Endothelial cell of umbilical vein (primary cell): Measurements from ENCODE around the gene VAV2. TPM values are rescaled to one million over a fixed set of nuclear protein-coding genes. Genes with fewer than 3 reads are reported as not detected.
A peak's percentile ranks its signal among the peaks of the same experiment; 100 is the strongest.

Experiments used
- BruUV-seq: library from RNA; stranded (reverse); fragments of 400-500 nt; replicated peaks from 2 replicates; lab custom pipeline; 2021; lab: Mats Ljungman, UMichigan
- CTCF ChIA-PET: fragments of 300-600, 350-600 bp; sonication (Branson Sonifier 250); formaldehyde crosslinking; loops from one replicate; lab custom pipeline; 2021; ENCODE audit warnings: antibody characterized with exemption, inconsistent platforms; lab: Charles Lee
- POLR2A ChIA-PET: fragments of 300-600, 350-600 bp; sonication (Branson Sonifier 250); formaldehyde crosslinking; loops from one replicate; lab custom pipeline; 2021; ENCODE audit warnings: antibody characterized with exemption, inconsistent platforms; lab: Charles Lee
- DNase-seq: peaks from one replicate; pipeline ENCODE4 v3.0.0-alpha.2; 2011; ENCODE audit warnings: low read depth, low spot score
- FAIRE-seq: peaks from 2 replicates; lab custom pipeline; 2011; peaks lifted over from hg19 to GRCh38; lab: Jason Lieb, UNC
- H2AFZ ChIP-seq: 2 replicates; pipeline ENCODE4 v1.6.0; 2012; ENCODE audit warnings: low read depth, low read length, control low read depth, inconsistent platforms
- H3K27ac ChIP-seq: 2 replicates; pipeline ENCODE4 v1.5.1; 2011; ENCODE audit warnings: low read depth, mild to moderate bottlenecking, control low read depth, low read length, moderate library complexity; ENCODE audit not compliant: insufficient read depth
- H3K27me3 ChIP-seq, 2 experiments: 2 replicates each; pipeline versions ENCODE4 v1.6.0 to v1.6.1; 2011; ENCODE audit warnings: low read length in 2 of 2, mixed read lengths in 1 of 2; ENCODE audit not compliant: control insufficient read depth in 2 of 2, insufficient read depth in 2 of 2
- H3K36me3 ChIP-seq, 2 experiments: 2 replicates in 1 of 2; 3 replicates in 1 of 2; pipeline ENCODE4 v1.5.1; 2011; ENCODE audit warnings: low read length in 2 of 2, mild to moderate bottlenecking in 1 of 2, moderate library complexity in 1 of 2; ENCODE audit not compliant: control insufficient read depth in 2 of 2, insufficient read depth in 2 of 2; ENCODE audit errors: extremely low read depth in 1 of 2
- H3K4me1 ChIP-seq: 3 replicates; pipeline ENCODE4 v1.5.1; 2011; ENCODE audit warnings: mild to moderate bottlenecking, low read length; ENCODE audit not compliant: control insufficient read depth, insufficient read depth; ENCODE audit errors: extremely low read depth
- H3K4me2 ChIP-seq: 2 replicates; pipeline ENCODE4 v1.6.1; 2011; ENCODE audit warnings: low read length, control low read depth, mixed read lengths; ENCODE audit not compliant: insufficient read depth
- H3K4me3 ChIP-seq, 3 experiments: fragments of 200-600 bp in 1 of 3; sonication (generic), shearing (Covaris generic) in 1 of 3; replicated peaks in 1 of 3; 2 replicates each; pipeline ENCODE4 v1.5.1; 2011 to 2016; ENCODE audit warnings: control low read depth in 3 of 3, low read length in 3 of 3, mild to moderate bottlenecking in 2 of 3, inconsistent platforms in 1 of 3, low read depth in 1 of 3, moderate library complexity in 1 of 3; ENCODE audit not compliant: insufficient read depth in 1 of 3
- H3K79me2 ChIP-seq: 2 replicates; pipeline ENCODE4 v1.6.0; 2012; ENCODE audit warnings: low read length, inconsistent platforms; ENCODE audit not compliant: control insufficient read depth, insufficient read depth
- H3K9ac ChIP-seq: replicated peaks from 2 replicates; pipeline ENCODE3; 2011; ENCODE audit warnings: low read length, control low read depth; ENCODE audit not compliant: insufficient read depth; ENCODE audit errors: extremely low read depth
- H3K9me1 ChIP-seq: replicated peaks from 3 replicates; pipeline ENCODE4 v1.6.0; 2011; ENCODE audit warnings: mild to moderate bottlenecking, low read length; ENCODE audit not compliant: control insufficient read depth, insufficient read depth; ENCODE audit errors: extremely low read depth
- H3K9me3 ChIP-seq: replicated peaks from 2 replicates; pipeline ENCODE4 v1.5.1; 2012; ENCODE audit warnings: low read length, inconsistent platforms; ENCODE audit not compliant: control insufficient read depth, insufficient read depth
- H4K20me1 ChIP-seq: replicated peaks from 2 replicates; pipeline ENCODE3; 2011; ENCODE audit warnings: mild to moderate bottlenecking, low read length; ENCODE audit not compliant: control insufficient read depth, insufficient read depth; ENCODE audit errors: extremely low read depth
- CTCF ChIP-seq, 2 donors: IDR thresholded peaks; 1 replicate in 1 of 2; 2 replicates in 1 of 2; pipeline ENCODE4 v1.5.1; 2011; ENCODE audit warnings: low read length in 2 of 2, mild to moderate bottlenecking in 2 of 2, moderate library complexity in 2 of 2, control low read depth in 1 of 2, inconsistent platforms in 1 of 2, low read depth in 1 of 2; ENCODE audit not compliant: insufficient read depth in 1 of 2; ENCODE audit errors: extremely low read depth in 1 of 2
- EZH2 ChIP-seq: IDR thresholded peaks from 2 replicates; pipeline ENCODE4 v1.6.1; 2012; ENCODE audit warnings: borderline replicate concordance, low read depth, mild to moderate bottlenecking, moderate library complexity, low read length, inconsistent platforms; ENCODE audit not compliant: severe bottlenecking
- FOS ChIP-seq: IDR thresholded peaks from 2 replicates; pipeline ENCODE4 v1.6.1; 2011; ENCODE audit warnings: mild to moderate bottlenecking, low read length, moderate library complexity, borderline replicate concordance; ENCODE audit not compliant: insufficient read depth
- GATA2 ChIP-seq: IDR thresholded peaks from 2 replicates; pipeline ENCODE4 v1.7.0; 2011; ENCODE audit warnings: low read depth, mild to moderate bottlenecking, moderate library complexity, mixed read lengths, low read length; ENCODE audit not compliant: insufficient read length, insufficient read depth
- JUN ChIP-seq: IDR thresholded peaks from 2 replicates; pipeline ENCODE4 v1.6.1; 2011; ENCODE audit warnings: borderline replicate concordance, low read depth; ENCODE audit not compliant: insufficient read length, insufficient read depth
- MAX ChIP-seq: IDR thresholded peaks from 2 replicates; pipeline ENCODE4 v1.6.1; 2011; ENCODE audit not compliant: insufficient read depth, insufficient read length
- MYC ChIP-seq: IDR thresholded peaks from one replicate; pipeline ENCODE4 v1.6.1; 2011; ENCODE audit warnings: mild to moderate bottlenecking, low read depth, low read length
- POLR2A ChIP-seq: IDR thresholded peaks from 2 replicates; pipeline ENCODE4 v1.6.1; 2012; ENCODE audit warnings: low read depth, mild to moderate bottlenecking, control low read depth, low read length
- dilution Hi-C: fragments of 300-500 bp; cut with MboI; formaldehyde crosslinking; loops from one replicate; pipeline ENCODE4 v1.15.0; 2019; ENCODE audit warnings: low sequenced_read_pairs; ENCODE audit not compliant: extremely low pct_ligation_motif_present
- intact Hi-C: fragments of 100-400 bp; cut with micrococcal nuclease; formaldehyde crosslinking; loops from one replicate; pipeline ENCODE4 v1.10.0; 2022
- polyA plus RNA-seq, 4 experiments: library from polyadenylated mRNA; depleted of rRNA in 3 of 4; stranded (reverse) in 3 of 4; unstranded in 1 of 4; fragments of >200 nt; gene quantifications; 2 replicates each; pipeline versions ENCODE4 v1.2.1 to v1.2.3, GENCODE V29; 2011 to 2012; ENCODE audit warnings: missing spikeins in 1 of 4
- total RNA-seq: library from RNA; stranded (reverse); gene quantifications from 2 replicates; pipeline ENCODE4 v1.2.3, GENCODE V29; 2021

Gene VAV2
- total and polyA plus RNA-seq, 2 donors (not counting 3 experiments of a cell fraction or from before 2014, with no cell fraction given): 10.6 to 30.6 TPM

GRCh38 chr9:134026581-134026980 lies 34.5 kb upstream of the VAV2 start:
- DNase-seq (no peak), FAIRE-seq (no peak)
- H3K9ac ChIP-seq: no peak overlapping the region
- no peak overlapping the region for H3K4me2 ChIP-seq
- H3K9me1 ChIP-seq: no peaks in the 10 kb centered on the region
- CTCF ChIA-PET: interaction anchor here (0.9 to 4.0 kb wide), 4 partner anchors 25 to 244 kb away, joined by 3 to 24 read pairs (median 10); no protein-coding TSS in a partner anchor
- no peak overlapping the region for H3K27ac ChIP-seq
- no peaks in the 10 kb centered on the region for H3K27me3 ChIP-seq
- dilution Hi-C loops: no loop called here
- BruUV-seq: TSS peak; percentile 11
- no peaks in the 10 kb centered on the region for H4K20me1 ChIP-seq
- H3K4me1 ChIP-seq: peaks cover 5% of the 10 kb centered on the region
- no peaks in the 10 kb centered on the region for H3K9me3 ChIP-seq
- H3K36me3 ChIP-seq: peaks cover under 1 to 2% of the 10 kb centered on the region in 2 experiments
- no peaks in the 10 kb centered on the region for H3K79me2 ChIP-seq
- TF ChIP-seq FOS (no peak), CTCF (IDR thresholded peaks at IDR 0.05; ENCODE audit: extremely low read depth in 1 of 2, insufficient read depth in 1 of 2, low read depth in 1 of 2, low read length in 2 of 2) (no peak), POLR2A (no peak), EZH2 (no peak), JUN (no peak), MYC (no peak), MAX (no peak), GATA2 (no peak)
- POLR2A ChIA-PET: no interaction called here
- no peak overlapping the region for H3K4me3 ChIP-seq
- no peak overlapping the region for H2AFZ ChIP-seq
- intact Hi-C loops: no loop called here
